HFF-Myc (cell line): Measurements from ENCODE around the gene HTT.

Experiments used
- DNase-seq: peaks from one replicate; pipeline ENCODE4 v3.0.0-alpha.2; 2011; ENCODE audit warnings: low read depth; ENCODE audit errors: extremely low read depth
- H3K4me3 ChIP-seq: replicated peaks from 2 replicates; pipeline ENCODE4 v1.5.1; 2011; ENCODE audit warnings: low read depth, mild to moderate bottlenecking, control low read depth, low read length
- CTCF ChIP-seq: IDR thresholded peaks from 2 replicates; pipeline ENCODE4 v1.5.1; 2012; ENCODE audit warnings: mild to moderate bottlenecking, low read depth, low read length, control low read depth; ENCODE audit errors: missing control alignments

The HTT gene

GRCh38 chr4:3034231-3034630 lies 40.2 kb upstream of the HTT start:
- H3K4me3 ChIP-seq = no peak overlapping the region
- TF ChIP-seq CTCF = no peak
- no peak for DNase-seq

- H3K4me3 ChIP-seq = no peak overlapping the region
- TF ChIP-seq CTCF = no peak
- DNase-seq = no peak
Measured at GRCh38 chr4:3035249-3035648, 39.2 kb upstream of the HTT start.

- DNase-seq = no peak
- no peak for TF ChIP-seq CTCF
- H3K4me3 ChIP-seq = no peak overlapping the region
Measured at GRCh38 chr4:3035674-3036073, 38.8 kb upstream of the HTT start.

- no peak overlapping the region for H3K4me3 ChIP-seq
- no peak for DNase-seq
- TF ChIP-seq CTCF = no peak
Measured at GRCh38 chr4:3036131-3036952, 38.1 kb upstream of the HTT start.

GRCh38 chr4:3037957-3038461 lies 36.5 kb upstream of the HTT start:
- no peak overlapping the region for H3K4me3 ChIP-seq
- no peak for TF ChIP-seq CTCF
- no peak for DNase-seq

- H3K4me3 ChIP-seq = no peak overlapping the region
- no peak for TF ChIP-seq CTCF
- no peak for DNase-seq
Measured at GRCh38 chr4:3039706-3040366, 34.6 kb upstream of the HTT start.
